PFSK-1 (cell line): ENCODE results near the gene DENND6B.

Experiments used
- FOXP2 ChIP-seq: optimal IDR thresholded peaks from 2 replicates; pipeline ENCODE3; 2011; ENCODE audit warnings: borderline replicate concordance, control low read depth, inconsistent platforms; ENCODE audit not compliant: insufficient read depth; ENCODE audit errors: extremely low read length, extremely low read depth
- POLR2AphosphoS5 ChIP-seq: IDR thresholded peaks from 2 replicates; pipeline ENCODE4 v1.6.1; 2012; ENCODE audit warnings: low read depth, mild to moderate bottlenecking, control low read depth, low read length, moderate library complexity
- SIN3A ChIP-seq: IDR thresholded peaks from 2 replicates; pipeline ENCODE4 v1.6.1; 2012; ENCODE audit warnings: mild to moderate bottlenecking, low read length, moderate library complexity, borderline replicate concordance; ENCODE audit not compliant: insufficient read depth
- TAF1 ChIP-seq: IDR thresholded peaks from 2 replicates; pipeline ENCODE4 v1.6.1; 2012; ENCODE audit warnings: low read length, control low read depth, borderline replicate concordance; ENCODE audit not compliant: insufficient read depth
- TF ChIP-seq, protein P1 (sequence below), 2 experiments: IDR thresholded peaks; 2 replicates each; pipeline versions ENCODE4 v1.6.1 to v1.8.0; 2011 to 2012; ENCODE audit warnings: low read depth in 2 of 2, low read length in 2 of 2, control low read depth in 1 of 2, inconsistent platforms in 1 of 2, mild to moderate bottlenecking in 1 of 2, moderate library complexity in 1 of 2; ENCODE audit not compliant: insufficient read depth in 1 of 2

DENND6B gene

DNA sequence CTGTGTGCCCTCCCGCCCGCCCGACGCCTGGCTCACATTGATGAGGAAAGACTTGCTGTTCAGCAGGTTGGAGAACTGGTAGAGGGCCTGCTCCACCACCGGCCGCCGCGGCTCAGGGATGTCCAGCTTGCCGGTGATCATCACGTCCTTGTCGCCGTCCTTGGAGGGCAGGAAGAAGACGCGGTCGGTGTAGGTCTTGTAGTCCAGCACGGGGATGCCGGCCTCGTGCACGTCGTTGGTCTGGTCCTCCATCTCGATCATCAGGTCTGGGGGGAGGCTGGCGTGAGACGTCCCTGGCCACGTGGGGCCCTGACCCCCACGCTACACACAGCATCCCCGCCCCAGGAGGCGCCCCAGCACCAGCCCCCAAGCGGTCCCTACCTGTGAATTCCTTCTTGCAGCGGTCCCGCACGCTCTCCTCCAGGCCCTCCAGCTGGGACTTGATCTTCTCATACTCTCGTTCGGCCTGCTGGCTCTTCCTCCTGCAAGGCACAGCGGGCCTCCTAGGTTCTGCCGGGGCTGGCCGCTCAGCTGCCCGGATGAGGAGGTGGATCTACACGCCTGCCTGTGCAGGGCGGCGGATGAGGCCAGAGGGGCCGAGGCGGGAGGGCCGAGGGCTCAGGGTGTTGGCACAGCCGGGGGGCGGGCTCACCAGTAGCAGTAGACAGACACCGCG lies 46.0 kb downstream of the DENND6B start:
- TF ChIP-seq TAF1 (no peak), POLR2AphosphoS5 (no peak), FOXP2 (no peak), SIN3A (no peak)
- TF ChIP-seq, protein P1, sequence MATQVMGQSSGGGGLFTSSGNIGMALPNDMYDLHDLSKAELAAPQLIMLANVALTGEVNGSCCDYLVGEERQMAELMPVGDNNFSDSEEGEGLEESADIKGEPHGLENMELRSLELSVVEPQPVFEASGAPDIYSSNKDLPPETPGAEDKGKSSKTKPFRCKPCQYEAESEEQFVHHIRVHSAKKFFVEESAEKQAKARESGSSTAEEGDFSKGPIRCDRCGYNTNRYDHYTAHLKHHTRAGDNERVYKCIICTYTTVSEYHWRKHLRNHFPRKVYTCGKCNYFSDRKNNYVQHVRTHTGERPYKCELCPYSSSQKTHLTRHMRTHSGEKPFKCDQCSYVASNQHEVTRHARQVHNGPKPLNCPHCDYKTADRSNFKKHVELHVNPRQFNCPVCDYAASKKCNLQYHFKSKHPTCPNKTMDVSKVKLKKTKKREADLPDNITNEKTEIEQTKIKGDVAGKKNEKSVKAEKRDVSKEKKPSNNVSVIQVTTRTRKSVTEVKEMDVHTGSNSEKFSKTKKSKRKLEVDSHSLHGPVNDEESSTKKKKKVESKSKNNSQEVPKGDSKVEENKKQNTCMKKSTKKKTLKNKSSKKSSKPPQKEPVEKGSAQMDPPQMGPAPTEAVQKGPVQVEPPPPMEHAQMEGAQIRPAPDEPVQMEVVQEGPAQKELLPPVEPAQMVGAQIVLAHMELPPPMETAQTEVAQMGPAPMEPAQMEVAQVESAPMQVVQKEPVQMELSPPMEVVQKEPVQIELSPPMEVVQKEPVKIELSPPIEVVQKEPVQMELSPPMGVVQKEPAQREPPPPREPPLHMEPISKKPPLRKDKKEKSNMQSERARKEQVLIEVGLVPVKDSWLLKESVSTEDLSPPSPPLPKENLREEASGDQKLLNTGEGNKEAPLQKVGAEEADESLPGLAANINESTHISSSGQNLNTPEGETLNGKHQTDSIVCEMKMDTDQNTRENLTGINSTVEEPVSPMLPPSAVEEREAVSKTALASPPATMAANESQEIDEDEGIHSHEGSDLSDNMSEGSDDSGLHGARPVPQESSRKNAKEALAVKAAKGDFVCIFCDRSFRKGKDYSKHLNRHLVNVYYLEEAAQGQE (IDR thresholded peaks at IDR 0.05; ENCODE audit: insufficient read depth in 1 of 2, low read depth in 2 of 2, low read length in 2 of 2): no peak

DNA sequence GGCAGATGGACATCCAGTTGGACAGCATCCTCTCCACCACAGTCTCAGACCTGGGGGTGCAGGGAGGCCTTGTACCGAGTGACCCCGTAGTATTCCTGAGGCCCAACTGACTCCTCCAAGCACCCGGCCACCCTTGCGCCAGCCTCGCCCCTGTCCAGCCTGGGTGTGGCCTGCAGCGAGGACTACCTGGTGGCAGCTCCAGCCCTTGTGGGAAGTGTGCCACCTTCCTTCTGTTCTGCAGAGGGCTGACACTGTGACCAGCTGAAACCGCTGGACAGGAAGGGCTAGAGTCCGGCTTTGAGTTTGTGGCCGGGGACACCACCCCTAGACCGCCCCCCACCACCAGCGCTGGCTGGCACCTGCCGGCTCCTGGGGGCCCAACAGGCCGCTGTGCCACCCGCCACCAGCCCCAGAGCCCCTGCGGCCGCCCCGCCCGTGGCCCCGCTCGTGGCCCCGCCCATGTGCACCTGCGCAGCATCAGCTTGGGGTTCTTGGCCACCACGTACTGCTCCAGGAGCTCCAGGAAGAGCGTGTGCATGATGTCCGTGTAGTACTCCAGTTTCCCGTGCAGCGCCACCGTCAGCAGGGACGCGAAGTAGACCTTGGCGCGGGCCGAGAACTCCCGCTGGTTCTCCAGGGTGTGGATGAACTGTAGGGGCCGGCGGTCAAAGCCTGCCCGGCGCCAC lies 46.6 kb downstream of the DENND6B start:
- TF ChIP-seq, protein P1 (IDR thresholded peaks at IDR 0.05; ENCODE audit: insufficient read depth in 1 of 2, low read depth in 2 of 2, low read length in 2 of 2): no peak
- TF ChIP-seq FOXP2 (no peak), TAF1 (no peak), POLR2AphosphoS5 (no peak), SIN3A (no peak)

DNA sequence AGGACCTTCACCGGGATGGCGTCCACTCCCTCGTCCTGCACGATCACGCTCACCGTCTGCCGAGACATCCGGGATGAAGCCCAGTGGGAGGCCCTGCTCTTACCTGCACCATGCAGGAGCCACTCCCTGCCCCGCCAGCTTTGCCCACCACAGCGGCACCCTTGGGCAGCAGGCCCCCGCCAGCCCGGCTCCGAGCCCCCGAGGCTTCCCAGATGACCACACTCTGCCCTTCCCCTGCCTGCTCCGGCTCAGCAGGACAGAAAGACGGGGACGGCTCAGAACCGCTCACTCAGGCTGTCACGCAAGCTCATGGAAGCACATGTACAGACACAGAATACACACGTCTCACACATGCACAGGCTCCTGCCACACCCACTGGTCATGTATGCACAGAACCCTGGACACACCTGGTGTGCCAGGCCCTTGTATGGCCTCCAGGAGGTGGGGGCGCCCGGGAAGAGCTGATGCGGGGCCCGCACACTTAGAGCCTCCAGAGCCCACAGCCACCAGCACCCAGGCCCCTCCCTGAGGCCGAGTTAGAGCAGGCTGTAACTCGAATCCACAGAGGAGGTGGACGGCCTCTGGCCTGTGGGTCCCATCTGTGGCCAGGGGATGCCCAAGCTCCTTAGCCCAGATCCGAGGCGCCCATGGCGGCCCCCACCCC lies 47.7 kb downstream of the DENND6B start:
- TF ChIP-seq, protein P1 (IDR thresholded peaks at IDR 0.05; ENCODE audit: insufficient read depth in 1 of 2, low read depth in 2 of 2, low read length in 2 of 2): no peak
- TF ChIP-seq FOXP2: no peak
- no peak for TF ChIP-seq TAF1
- no peak for TF ChIP-seq SIN3A
- no peak for TF ChIP-seq POLR2AphosphoS5

DNA sequence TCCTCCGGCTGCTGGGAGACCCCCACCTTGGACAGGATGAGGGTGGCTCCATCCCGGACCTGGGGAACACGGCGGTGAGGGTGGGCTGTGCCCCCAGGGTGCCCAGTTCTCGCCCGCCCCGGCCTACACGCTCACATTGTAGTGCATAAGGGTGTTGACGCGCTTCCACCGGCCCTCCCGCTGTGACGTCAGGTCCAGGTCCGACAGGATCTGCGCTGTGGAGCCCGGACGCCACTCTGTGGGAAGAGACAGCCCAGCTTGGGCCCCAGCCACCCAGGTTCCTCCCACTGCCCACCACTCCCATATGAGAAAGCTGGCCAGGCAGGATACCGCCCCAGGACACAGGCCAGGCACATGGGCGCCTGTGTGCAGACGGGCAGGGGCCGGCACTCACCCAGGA lies 48.4 kb downstream of the DENND6B start:
- no peak for TF ChIP-seq POLR2AphosphoS5
- TF ChIP-seq, protein P1 (IDR thresholded peaks at IDR 0.05; ENCODE audit: insufficient read depth in 1 of 2, low read depth in 2 of 2, low read length in 2 of 2): no peak
- TF ChIP-seq SIN3A: no peak
- TF ChIP-seq TAF1: no peak
- TF ChIP-seq FOXP2: no peak
